Sigmoid colon (tissue), 7 donors: ENCODE measurements around the gene DRD1. TPM values are rescaled to one million over a fixed set of nuclear protein-coding genes. Genes with fewer than 3 reads are reported as not detected.

Experiments used
- DNase-seq: peaks from one replicate; pipeline ENCODE4 v3.0.0-alpha.2; 2019
- H3K27ac ChIP-seq, 4 donors: fragments of 200-600 bp; sonication (generic); one replicate each; pipeline ENCODE4 v1.5.1; 2016 to 2019; ENCODE audit warnings: mild to moderate bottlenecking in 1 of 4
- H3K27me3 ChIP-seq, 3 donors: fragments of 200-600 bp; sonication (generic); one replicate each; pipeline ENCODE4 v1.5.1; 2019; ENCODE audit warnings: mild to moderate bottlenecking in 1 of 3
- H3K36me3 ChIP-seq, 4 donors: fragments of 200-600 bp; sonication (generic); one replicate each; pipeline ENCODE4 v1.5.1; 2016 to 2019
- H3K4me1 ChIP-seq, 4 donors: fragments of 200-600 bp; sonication (generic); one replicate each; pipeline ENCODE4 v1.5.1; 2017 to 2019
- H3K4me3 ChIP-seq, 4 donors: fragments of 200-600 bp; sonication (generic); one replicate each; pipeline ENCODE4 v1.5.1; 2017 to 2019; ENCODE audit warnings: mild to moderate bottlenecking in 2 of 4, moderate library complexity in 1 of 4
- H3K9me3 ChIP-seq, 4 donors: fragments of 200-600 bp in 3 of 4; sonication (generic) in 3 of 4; one replicate each; pipeline versions ENCODE4 v1.5.1 to v1.6.1; 2013 to 2019
- EP300 ChIP-seq, 4 donors: sonication (generic); formaldehyde crosslinking; IDR thresholded peaks; one replicate each; pipeline ENCODE4 v1.6.1; 2017; ENCODE audit warnings: antibody characterized with exemption in 4 of 4
- POLR2A ChIP-seq, 2 donors: fragments of 450-650 bp; IDR thresholded peaks; one replicate each; pipeline ENCODE4 v1.6.1; 2016; ENCODE audit warnings: antibody characterized with exemption in 2 of 2, mild to moderate bottlenecking in 2 of 2, moderate library complexity in 2 of 2
- POLR2AphosphoS5 ChIP-seq, 4 donors: sonication (generic); formaldehyde crosslinking; IDR thresholded peaks; one replicate each; pipeline ENCODE4 v1.6.1; 2017; ENCODE audit warnings: antibody characterized with exemption in 4 of 4
- WGBS, 2 donors: extraction: QIAGEN DNeasy Blood & Tissue Kit; methylation state at CpG; one replicate each; pipeline ENCODE4 v1.1.7; 2013; 5-methylcytosine and 5-hydroxymethylcytosine counted together
- intact Hi-C: fragments of 100-400 bp; cut with DNase I; formaldehyde crosslinking; loops from one replicate; pipeline ENCODE4 v1.15.1; 2023
- polyA plus RNA-seq, 3 donors: library from polyadenylated mRNA; stranded (reverse); fragments of 200-250 nt; gene quantifications; one replicate each; pipeline ENCODE4 v1.2.3, GENCODE V29; 2013
- total RNA-seq, 4 donors: library from RNA; depleted of rRNA; stranded (reverse); fragments of >200 nt; gene quantifications; one replicate each; pipeline ENCODE4 v1.1.0, GENCODE V29; 2016
- TF ChIP-seq, protein P1 (sequence below), 4 experiments: fragments of 450-650 bp in 3 of 4; fragments of 200-600 bp in 1 of 4; IDR thresholded peaks; one replicate each; pipeline ENCODE4 v1.5.1; 2016 to 2019; ENCODE audit warnings: antibody characterized with exemption in 4 of 4, mild to moderate bottlenecking in 3 of 4, moderate library complexity in 2 of 4
- donor health status: healthy with polysubstance abuse.
- donor health status: Bipolar disorder and iron deficiency.
- donor health status: healthy.

DRD1 gene
- total and polyA plus RNA-seq, 7 donors = 0.06 TPM; not detected in 6

DNA sequence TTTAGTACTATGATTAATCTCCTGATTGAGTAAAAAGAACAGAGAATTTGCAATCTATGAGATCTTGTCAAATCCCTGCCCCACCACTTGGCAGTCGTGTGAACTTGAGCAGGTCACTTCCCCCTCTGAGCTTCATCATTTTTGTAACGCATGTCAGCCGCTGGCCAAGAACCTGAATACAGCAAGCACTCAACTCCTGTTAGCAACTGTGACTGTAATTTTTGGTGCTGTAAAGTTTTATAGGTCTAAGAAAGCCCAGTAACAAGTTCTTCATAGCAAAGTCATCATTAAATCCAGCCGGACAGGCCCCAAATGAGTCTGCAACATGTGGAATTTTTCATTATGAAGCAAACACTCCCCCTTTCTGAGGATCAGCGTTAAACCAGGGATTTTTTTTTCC, 49.4 kb downstream of the DRD1 start:
- no peak for DNase-seq
- 23 to 53% methylated on average over 5 of the region's 5 CpGs for WGBS, 2 donors
- Histone ChIP-seq H3K27me3 (no peaks in the 10 kb centered on the region), H3K4me1 (no peaks in the 10 kb centered on the region), H3K4me3 (no peak overlapping the region), H3K27ac (no peak overlapping the region), H3K36me3 (no peaks in the 10 kb centered on the region), H3K9me3 (no peaks in the 10 kb centered on the region)
- intact Hi-C loops = no loop called here
- no peak for TF ChIP-seq POLR2AphosphoS5 (IDR thresholded peaks at IDR 0.05)
- no peak for TF ChIP-seq POLR2A (IDR thresholded peaks at IDR 0.05)
- no peak for TF ChIP-seq EP300 (IDR thresholded peaks at IDR 0.05)
- TF ChIP-seq, protein P1, sequence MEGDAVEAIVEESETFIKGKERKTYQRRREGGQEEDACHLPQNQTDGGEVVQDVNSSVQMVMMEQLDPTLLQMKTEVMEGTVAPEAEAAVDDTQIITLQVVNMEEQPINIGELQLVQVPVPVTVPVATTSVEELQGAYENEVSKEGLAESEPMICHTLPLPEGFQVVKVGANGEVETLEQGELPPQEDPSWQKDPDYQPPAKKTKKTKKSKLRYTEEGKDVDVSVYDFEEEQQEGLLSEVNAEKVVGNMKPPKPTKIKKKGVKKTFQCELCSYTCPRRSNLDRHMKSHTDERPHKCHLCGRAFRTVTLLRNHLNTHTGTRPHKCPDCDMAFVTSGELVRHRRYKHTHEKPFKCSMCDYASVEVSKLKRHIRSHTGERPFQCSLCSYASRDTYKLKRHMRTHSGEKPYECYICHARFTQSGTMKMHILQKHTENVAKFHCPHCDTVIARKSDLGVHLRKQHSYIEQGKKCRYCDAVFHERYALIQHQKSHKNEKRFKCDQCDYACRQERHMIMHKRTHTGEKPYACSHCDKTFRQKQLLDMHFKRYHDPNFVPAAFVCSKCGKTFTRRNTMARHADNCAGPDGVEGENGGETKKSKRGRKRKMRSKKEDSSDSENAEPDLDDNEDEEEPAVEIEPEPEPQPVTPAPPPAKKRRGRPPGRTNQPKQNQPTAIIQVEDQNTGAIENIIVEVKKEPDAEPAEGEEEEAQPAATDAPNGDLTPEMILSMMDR (IDR thresholded peaks at IDR 0.05) = no peak

GRCh38 chr5:175393897-175394296, 50.1 kb downstream of the DRD1 start:
- DNase-seq = no peak
- WGBS, 2 donors = 20 to 64% methylated on average over 4 of the region's 4 CpGs
- intact Hi-C loops = no loop called here
- H3K27ac ChIP-seq = no peak overlapping the region
- H3K27me3 ChIP-seq = no peaks in the 10 kb centered on the region
- no peak for TF ChIP-seq EP300 (IDR thresholded peaks at IDR 0.05)
- no peak for TF ChIP-seq POLR2A (IDR thresholded peaks at IDR 0.05)
- TF ChIP-seq, protein P1 (IDR thresholded peaks at IDR 0.05) = no peak
- TF ChIP-seq POLR2AphosphoS5 (IDR thresholded peaks at IDR 0.05) = no peak
- H3K36me3 ChIP-seq = no peaks in the 10 kb centered on the region
- H3K9me3 ChIP-seq = no peaks in the 10 kb centered on the region
- H3K4me3 ChIP-seq = no peak overlapping the region
- H3K4me1 ChIP-seq = no peaks in the 10 kb centered on the region

- H3K4me1 ChIP-seq = no peaks in the 10 kb centered on the region
- no peaks in the 10 kb centered on the region for H3K9me3 ChIP-seq
- 89% methylated on average over 5 of the region's 5 CpGs for WGBS, 2 donors
- intact Hi-C loops = no loop called here
- no peak overlapping the region for H3K4me3 ChIP-seq
- H3K36me3 ChIP-seq = no peaks in the 10 kb centered on the region
- no peaks in the 10 kb centered on the region for H3K27me3 ChIP-seq
- TF ChIP-seq POLR2A (IDR thresholded peaks at IDR 0.05) (no peak), POLR2AphosphoS5 (IDR thresholded peaks at IDR 0.05) (no peak), EP300 (IDR thresholded peaks at IDR 0.05) (no peak)
- TF ChIP-seq, protein P1 (IDR thresholded peaks at IDR 0.05) = no peak
- no peak for DNase-seq
- H3K27ac ChIP-seq = no peak overlapping the region
Measured at GRCh38 chr5:175392236-175392635, 51.7 kb downstream of the DRD1 start.

DNA sequence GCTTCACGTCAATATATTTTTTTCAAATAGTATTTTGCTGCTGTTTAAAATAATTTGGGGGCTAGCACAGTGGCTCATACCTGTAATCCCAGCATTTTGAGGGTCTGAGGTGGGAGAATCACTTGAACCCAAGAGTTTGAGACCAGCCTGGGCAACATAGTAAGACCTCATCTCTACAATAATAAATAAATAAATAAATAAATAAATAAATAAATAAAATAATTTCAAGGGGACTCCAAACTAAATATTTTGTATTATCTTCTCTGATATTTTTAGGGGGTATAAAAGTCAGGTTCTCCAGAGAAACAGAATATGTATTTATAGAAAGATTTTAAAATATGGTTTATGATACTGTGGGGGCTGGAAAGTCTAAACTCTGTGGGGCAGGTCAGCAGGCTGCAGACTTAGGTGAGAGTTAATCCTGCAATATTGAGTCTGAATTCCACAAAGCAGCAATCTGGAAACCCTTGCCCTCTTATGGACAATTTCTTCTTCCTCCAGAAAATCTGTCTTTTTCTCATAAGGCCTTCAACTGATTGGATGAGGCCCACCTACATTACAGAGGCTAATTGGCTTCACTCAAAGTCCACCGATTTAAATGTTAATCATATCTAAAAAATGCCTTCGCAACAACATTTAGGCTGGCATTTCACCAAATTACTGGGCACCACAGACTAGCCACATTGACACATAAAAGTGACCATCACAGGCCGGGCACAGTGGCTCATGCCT, 53.5 kb downstream of the DRD1 start:
- H3K4me1 ChIP-seq = no peaks in the 10 kb centered on the region
- TF ChIP-seq POLR2A (IDR thresholded peaks at IDR 0.05) (no peak), EP300 (IDR thresholded peaks at IDR 0.05) (no peak), POLR2AphosphoS5 (IDR thresholded peaks at IDR 0.05) (no peak)
- TF ChIP-seq, protein P1 (IDR thresholded peaks at IDR 0.05) = no peak
- H3K27ac ChIP-seq = no peak overlapping the region
- H3K36me3 ChIP-seq = no peaks in the 10 kb centered on the region
- intact Hi-C loops = no loop called here
- no peaks in the 10 kb centered on the region for H3K27me3 ChIP-seq
- no peaks in the 10 kb centered on the region for H3K9me3 ChIP-seq
- WGBS, 2 donors = 94 to 95% methylated on average over 4 of the region's 4 CpGs
- H3K4me3 ChIP-seq = no peak overlapping the region
- DNase-seq = no peak

Other genes with a start within 250 kb of the DRD1 start
- 10 to 100 TPM; 18.1 to 24.0 (median 22.8) TPM for gene SFXN1, start 34.4 kb upstream of the DRD1 start, total RNA-seq
- 10 to 100 TPM; 21.0 to 68.0 (median 26.4) TPM for gene SFXN1, start 34.4 kb upstream of the DRD1 start, polyA plus RNA-seq
- 1 to 10 TPM; 1.1 to 3.8 (median 2.0) TPM for gene HRH2, start 213.9 kb upstream of the DRD1 start, total RNA-seq
- 1 to 10 TPM in 1 of 3 donors, under 1 TPM in 2; under 0.01 to 3.6 (median 0.23) TPM for gene HRH2, start 213.9 kb upstream of the DRD1 start, polyA plus RNA-seq